ENCODE measurements around the gene ALDH3A1.
"Not testable (repeated sequence)": the region's sequence is repeated elsewhere in the genome, so short reads cannot be mapped to it uniquely, and the experiment has no call there.

The ALDH3A1 gene

GRCh38 chr17:19766421-19767270 is 18.5 kb upstream of the ALDH3A1 start:
- TF ChIP-seq, protein P1, sequence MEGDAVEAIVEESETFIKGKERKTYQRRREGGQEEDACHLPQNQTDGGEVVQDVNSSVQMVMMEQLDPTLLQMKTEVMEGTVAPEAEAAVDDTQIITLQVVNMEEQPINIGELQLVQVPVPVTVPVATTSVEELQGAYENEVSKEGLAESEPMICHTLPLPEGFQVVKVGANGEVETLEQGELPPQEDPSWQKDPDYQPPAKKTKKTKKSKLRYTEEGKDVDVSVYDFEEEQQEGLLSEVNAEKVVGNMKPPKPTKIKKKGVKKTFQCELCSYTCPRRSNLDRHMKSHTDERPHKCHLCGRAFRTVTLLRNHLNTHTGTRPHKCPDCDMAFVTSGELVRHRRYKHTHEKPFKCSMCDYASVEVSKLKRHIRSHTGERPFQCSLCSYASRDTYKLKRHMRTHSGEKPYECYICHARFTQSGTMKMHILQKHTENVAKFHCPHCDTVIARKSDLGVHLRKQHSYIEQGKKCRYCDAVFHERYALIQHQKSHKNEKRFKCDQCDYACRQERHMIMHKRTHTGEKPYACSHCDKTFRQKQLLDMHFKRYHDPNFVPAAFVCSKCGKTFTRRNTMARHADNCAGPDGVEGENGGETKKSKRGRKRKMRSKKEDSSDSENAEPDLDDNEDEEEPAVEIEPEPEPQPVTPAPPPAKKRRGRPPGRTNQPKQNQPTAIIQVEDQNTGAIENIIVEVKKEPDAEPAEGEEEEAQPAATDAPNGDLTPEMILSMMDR (IDR thresholded peaks at IDR 0.05; ENCODE audit: insufficient read depth, low read depth, low read length, missing control alignments), result peak; percentile 99

GRCh38 chr17:19766016-19766415 is 17.9 kb upstream of the ALDH3A1 start:
- no peak overlapping the region for H3K4me3 ChIP-seq (ENCODE audit: low read depth, low read length)
- TF ChIP-seq, protein P1 (IDR thresholded peaks at IDR 0.05; ENCODE audit: insufficient read depth, low read depth, low read length, missing control alignments), result no peak
- DNase-seq (ENCODE audit: low read depth), result no peak

More at GRCh38 chr17:19766421-19767270, 18.5 kb upstream of the ALDH3A1 start:
- peak; percentile 80 for DNase-seq (ENCODE audit: low read depth)
- H3K4me3 ChIP-seq (ENCODE audit: low read depth, low read length), result no peak overlapping the region

DNA sequence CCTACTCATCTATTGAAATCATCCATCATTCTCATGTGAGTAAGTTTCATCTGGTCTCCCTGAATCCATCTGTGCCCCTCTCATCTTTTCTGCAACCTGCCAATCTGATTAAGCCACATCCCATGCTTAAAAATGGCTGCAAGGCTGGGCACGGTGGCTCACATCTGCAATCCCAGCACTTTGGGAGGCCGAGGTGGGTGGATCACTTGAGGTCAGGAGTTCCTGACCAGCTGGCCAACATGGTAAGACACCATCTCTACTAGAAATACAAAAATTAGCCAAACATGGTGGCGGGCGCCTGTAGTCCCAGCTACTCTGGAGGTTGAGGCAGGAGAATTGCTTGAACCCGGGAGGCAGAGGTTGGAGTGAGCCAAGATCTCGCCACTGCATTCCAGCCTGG is 15.9 kb upstream of the ALDH3A1 start:
- not testable (repeated sequence) for H3K4me3 ChIP-seq (ENCODE audit: low read depth, low read length); DNase-seq (ENCODE audit: low read depth)

- TF ChIP-seq, protein P1 (IDR thresholded peaks at IDR 0.05; ENCODE audit: insufficient read depth, low read depth, low read length, missing control alignments), result no peak
- DNase-seq (ENCODE audit: low read depth), result no peak
- no peak overlapping the region for H3K4me3 ChIP-seq (ENCODE audit: low read depth, low read length)
Observed at GRCh38 chr17:19763416-19763815, 15.3 kb upstream of the ALDH3A1 start.

- DNase-seq (ENCODE audit: low read depth), result peak; percentile 78
- H3K4me3 ChIP-seq (ENCODE audit: low read depth, low read length), result no peak overlapping the region
- TF ChIP-seq, protein P1 (IDR thresholded peaks at IDR 0.05; ENCODE audit: insufficient read depth, low read depth, low read length, missing control alignments), result peak; percentile 92
Observed at GRCh38 chr17:19762515-19762961, 14.4 kb upstream of the ALDH3A1 start.

GRCh38 chr17:19760746-19761145 is 12.6 kb upstream of the ALDH3A1 start:
- DNase-seq (ENCODE audit: low read depth), result no peak
- H3K4me3 ChIP-seq (ENCODE audit: low read depth, low read length), result no peak overlapping the region
- TF ChIP-seq, protein P1 (IDR thresholded peaks at IDR 0.05; ENCODE audit: insufficient read depth, low read depth, low read length, missing control alignments), result no peak

DNA sequence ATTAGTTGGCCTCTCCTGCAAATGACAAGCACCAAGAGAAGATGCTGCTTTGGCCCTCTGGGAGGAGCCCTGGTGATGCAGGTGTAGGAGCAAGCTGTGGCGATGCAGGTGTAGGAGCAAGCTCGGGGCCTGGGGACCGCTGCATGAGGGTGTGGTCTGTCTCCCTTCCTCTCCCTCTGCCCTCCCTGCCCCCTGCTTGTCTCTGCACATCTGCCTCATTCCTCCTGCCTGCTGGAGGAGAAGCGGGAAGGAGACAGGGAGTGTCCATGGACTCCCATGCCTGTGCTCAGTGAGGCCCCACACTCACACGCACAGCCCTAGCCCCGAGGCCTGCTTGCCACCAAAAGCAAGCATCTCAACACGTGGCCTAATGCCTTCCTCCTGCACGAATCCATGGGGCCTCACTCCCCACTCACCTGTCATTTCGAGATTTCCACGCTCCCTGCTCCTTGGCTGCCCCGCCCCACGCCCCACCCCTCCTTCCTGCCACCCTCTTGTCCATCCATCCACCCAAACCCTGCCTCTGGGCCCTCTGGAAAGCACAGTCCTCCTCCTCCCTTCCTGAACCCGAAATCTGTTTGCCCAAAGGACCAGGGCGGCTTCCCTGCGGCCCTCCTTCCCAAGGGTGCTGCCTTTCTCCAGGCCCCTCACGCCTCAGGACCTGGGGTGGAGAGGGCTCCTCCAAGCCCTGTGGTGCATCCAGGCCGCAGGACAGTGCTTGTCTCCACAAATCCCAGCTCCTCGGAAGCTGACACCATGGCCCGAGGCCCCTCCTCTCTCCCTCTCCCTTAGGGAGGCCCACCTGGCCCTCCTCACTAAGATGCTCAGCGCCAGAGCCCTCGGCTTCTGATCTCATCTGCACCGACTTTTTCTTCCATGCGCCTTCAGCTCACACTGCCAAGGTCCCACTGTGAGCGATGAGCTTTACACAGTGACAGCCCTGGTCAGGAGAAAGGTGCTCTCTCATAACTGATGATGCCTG is 11.8 kb upstream of the ALDH3A1 start:
- TF ChIP-seq, protein P1 (IDR thresholded peaks at IDR 0.05; ENCODE audit: insufficient read depth, low read depth, low read length, missing control alignments), result no peak
- H3K4me3 ChIP-seq (ENCODE audit: low read depth, low read length), result no peak overlapping the region
- no peak for DNase-seq (ENCODE audit: low read depth)

Data from GM12865 (cell line).